A549 (cell line): ENCODE results near the gene SF3B5.

Experiments
- EHMT2 ChIP-seq: fragments of 200-600 bp; sonication (generic); IDR thresholded peaks from 2 replicates; pipeline ENCODE4 v1.6.1; 2016; ENCODE audit warnings: antibody characterized with exemption, low read depth, mild to moderate bottlenecking, moderate library complexity
- KDM1A ChIP-seq: fragments of 200-600 bp; sonication (generic); IDR thresholded peaks from 2 replicates; pipeline ENCODE4 v1.6.1; 2016; ENCODE audit warnings: low read depth, mild to moderate bottlenecking
- KDM5A ChIP-seq: fragments of 200-600 bp; sonication (generic); IDR thresholded peaks from 2 replicates; pipeline ENCODE4 v1.6.1; 2016; ENCODE audit warnings: antibody characterized with exemption, mild to moderate bottlenecking
- POLR2A ChIP-seq: IDR thresholded peaks from 2 replicates; pipeline ENCODE4 v1.6.1; 2012; ENCODE audit warnings: mild to moderate bottlenecking, low read length
- RAD21 ChIP-seq, 2 experiments: fragments of >200 bp in 1 of 2; sonication (Bioruptor Twin) in 1 of 2; formaldehyde crosslinking in 1 of 2; IDR thresholded peaks in 1 of 2; conservative IDR thresholded peaks in 1 of 2; 2 replicates in 1 of 2; 3 replicates in 1 of 2; pipeline ENCODE4 v1.6.1; 2012 to 2018; ENCODE audit warnings: inconsistent platforms in 1 of 2
- SMC3 ChIP-seq: fragments of >200 bp; sonication (Bioruptor Twin); formaldehyde crosslinking; IDR thresholded peaks from 3 replicates; pipeline ENCODE4 v1.6.1; 2018; ENCODE audit warnings: inconsistent platforms
- ZFP36 ChIP-seq: fragments of 450-650 bp; IDR thresholded peaks from 2 replicates; pipeline ENCODE4 v1.6.1; 2014; ENCODE audit warnings: borderline replicate concordance; ENCODE audit not compliant: partially characterized antibody
- TF ChIP-seq, protein P1 (sequence below): fragments of >200 bp; sonication (Bioruptor Twin); formaldehyde crosslinking; IDR thresholded peaks from 3 replicates; pipeline ENCODE4 v1.5.1; 2016
- TF ChIP-seq, protein P2 (sequence below): IDR thresholded peaks from 2 replicates; pipeline ENCODE4 v1.6.1; 2012

DNA sequence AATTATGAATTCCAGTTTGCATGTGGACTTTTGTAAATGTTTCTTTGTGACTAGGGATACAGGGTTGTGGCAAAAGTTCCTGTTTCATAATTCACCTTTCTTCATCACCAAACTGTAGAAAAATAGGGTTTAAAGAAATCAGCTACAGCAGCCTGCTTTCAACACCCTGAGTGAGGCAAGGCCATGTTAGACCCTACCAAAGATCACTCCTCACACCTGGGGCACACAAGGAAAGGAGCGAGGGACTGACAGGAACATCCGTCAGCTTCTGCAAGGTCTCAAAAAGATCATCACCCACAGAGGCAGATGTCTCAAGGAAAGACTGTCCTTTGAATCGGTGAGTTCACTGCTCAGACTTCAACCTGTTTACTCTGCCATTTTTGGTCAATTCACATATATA, 44.4 kb upstream of the SF3B5 start:
- no peak for TF ChIP-seq KDM1A
- no peak for TF ChIP-seq ZFP36
- TF ChIP-seq, protein P1, sequence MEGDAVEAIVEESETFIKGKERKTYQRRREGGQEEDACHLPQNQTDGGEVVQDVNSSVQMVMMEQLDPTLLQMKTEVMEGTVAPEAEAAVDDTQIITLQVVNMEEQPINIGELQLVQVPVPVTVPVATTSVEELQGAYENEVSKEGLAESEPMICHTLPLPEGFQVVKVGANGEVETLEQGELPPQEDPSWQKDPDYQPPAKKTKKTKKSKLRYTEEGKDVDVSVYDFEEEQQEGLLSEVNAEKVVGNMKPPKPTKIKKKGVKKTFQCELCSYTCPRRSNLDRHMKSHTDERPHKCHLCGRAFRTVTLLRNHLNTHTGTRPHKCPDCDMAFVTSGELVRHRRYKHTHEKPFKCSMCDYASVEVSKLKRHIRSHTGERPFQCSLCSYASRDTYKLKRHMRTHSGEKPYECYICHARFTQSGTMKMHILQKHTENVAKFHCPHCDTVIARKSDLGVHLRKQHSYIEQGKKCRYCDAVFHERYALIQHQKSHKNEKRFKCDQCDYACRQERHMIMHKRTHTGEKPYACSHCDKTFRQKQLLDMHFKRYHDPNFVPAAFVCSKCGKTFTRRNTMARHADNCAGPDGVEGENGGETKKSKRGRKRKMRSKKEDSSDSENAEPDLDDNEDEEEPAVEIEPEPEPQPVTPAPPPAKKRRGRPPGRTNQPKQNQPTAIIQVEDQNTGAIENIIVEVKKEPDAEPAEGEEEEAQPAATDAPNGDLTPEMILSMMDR = no peak
- TF ChIP-seq POLR2A = no peak
- no peak for TF ChIP-seq SMC3
- TF ChIP-seq KDM5A = no peak
- TF ChIP-seq RAD21 (conservative IDR thresholded peaks at IDR 0.05 in 1 of 2, IDR thresholded peaks at IDR 0.05 in 1 of 2) = no peak
- TF ChIP-seq, protein P2, sequence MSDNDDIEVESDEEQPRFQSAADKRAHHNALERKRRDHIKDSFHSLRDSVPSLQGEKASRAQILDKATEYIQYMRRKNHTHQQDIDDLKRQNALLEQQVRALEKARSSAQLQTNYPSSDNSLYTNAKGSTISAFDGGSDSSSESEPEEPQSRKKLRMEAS = no peak
- TF ChIP-seq EHMT2 = no peak
